ENCODE measurements around the gene ANGPTL7. TPM values are rescaled to one million over a fixed set of nuclear protein-coding genes. Genes with fewer than 3 reads are reported as not detected.

The ANGPTL7 gene, protein sequence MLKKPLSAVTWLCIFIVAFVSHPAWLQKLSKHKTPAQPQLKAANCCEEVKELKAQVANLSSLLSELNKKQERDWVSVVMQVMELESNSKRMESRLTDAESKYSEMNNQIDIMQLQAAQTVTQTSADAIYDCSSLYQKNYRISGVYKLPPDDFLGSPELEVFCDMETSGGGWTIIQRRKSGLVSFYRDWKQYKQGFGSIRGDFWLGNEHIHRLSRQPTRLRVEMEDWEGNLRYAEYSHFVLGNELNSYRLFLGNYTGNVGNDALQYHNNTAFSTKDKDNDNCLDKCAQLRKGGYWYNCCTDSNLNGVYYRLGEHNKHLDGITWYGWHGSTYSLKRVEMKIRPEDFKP
- total RNA-seq: not detected

DNA sequence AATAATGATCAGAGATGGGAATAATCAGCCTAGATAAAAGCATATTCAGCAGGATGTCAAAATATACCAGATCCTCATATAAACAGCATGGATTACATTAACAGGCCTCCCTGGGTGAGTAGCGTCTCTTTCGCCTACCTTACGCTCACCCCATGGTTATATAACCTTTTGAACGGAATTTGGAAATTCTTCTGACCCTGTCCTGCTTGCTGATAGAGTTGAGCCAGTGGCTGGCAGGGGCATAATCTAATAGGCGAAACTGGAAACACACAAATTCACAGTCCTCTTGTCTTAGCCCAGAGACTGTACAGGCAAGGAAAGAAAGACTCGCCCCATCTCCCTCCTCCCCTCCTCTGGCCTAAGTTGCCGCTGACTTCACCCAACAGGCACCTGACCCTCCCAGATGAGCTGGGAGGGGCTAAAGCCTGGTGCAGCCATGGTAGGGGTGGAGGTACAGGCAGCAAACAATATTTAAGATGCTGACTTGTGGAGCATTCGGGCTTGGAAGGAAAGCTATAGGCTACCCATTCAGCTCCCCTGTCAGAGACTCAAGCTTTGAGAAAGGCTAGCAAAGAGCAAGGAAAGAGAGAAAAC lies at the start of gene ANGPTL7:
Gene ANGPTL7 (plus strand): TSS at position 498 of the 594 bp plus-strand sequence. CDS start 225 bp downstream, outside the sequence.
- no peaks in the 10 kb centered on the region for H3K27me3 Mint-ChIP-seq (ENCODE audit: low read depth)
- H3K9me3 Mint-ChIP-seq: no peaks in the 10 kb centered on the region
- DNase-seq: no peak
- H3K36me3 Mint-ChIP-seq (ENCODE audit: insufficient read depth in 2 of 2): peaks cover 0 to 4% of the 10 kb centered on the region in 2 donors
- ATAC-seq (replicated peaks in 1 of 2): no peak
- H3K4me1 Mint-ChIP-seq (ENCODE audit: low read depth): no peaks in the 10 kb centered on the region
- H3K27ac Mint-ChIP-seq: peak within 1 kb of the TSS; percentile 65
- H3K4me3 Mint-ChIP-seq: no peak within 1 kb of the TSS

DNA sequence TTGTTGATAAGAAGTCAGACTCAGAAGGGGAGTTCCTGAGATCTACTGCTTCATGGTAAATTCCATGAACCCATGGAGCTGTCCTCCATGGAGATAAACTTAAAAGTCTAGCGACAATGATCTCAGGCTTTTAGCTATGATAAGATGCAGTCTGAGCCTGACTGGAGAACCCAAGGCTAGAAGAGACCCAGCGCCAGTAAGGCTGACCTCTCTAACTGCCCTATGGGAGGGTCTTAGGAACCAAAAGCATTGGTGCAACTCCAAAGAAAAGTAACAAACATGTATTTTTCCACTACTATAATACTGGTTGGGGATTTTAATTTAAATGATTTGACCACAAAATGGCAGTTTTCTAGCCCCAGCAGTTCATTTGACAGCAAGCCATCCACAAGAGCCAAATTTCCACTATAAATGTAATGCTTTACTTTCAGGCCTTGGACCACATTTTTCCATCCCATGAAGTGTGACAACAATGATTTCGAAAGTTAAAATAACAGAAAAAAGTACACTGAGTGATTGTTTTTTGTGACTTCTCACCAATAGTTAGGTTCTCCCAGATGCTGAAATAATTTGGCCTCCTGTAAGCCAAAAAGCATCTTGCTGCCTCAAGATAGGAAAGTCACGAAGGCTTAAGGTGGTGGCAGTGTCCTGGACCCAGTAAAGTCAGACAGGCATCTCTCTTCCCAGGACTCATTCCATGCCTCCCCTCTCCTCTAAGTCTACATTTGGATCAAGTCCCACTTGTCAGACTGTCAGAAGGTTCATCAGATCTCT lies 46.4 kb upstream of the ANGPTL7 start:
- no peak overlapping the region for H3K4me3 Mint-ChIP-seq
- no peaks in the 10 kb centered on the region for H3K9me3 Mint-ChIP-seq
- no peak for ATAC-seq (replicated peaks in 1 of 2)
- H3K4me1 Mint-ChIP-seq (ENCODE audit: low read depth): peaks cover 6% of the 10 kb centered on the region
- no peaks in the 10 kb centered on the region for H3K27me3 Mint-ChIP-seq (ENCODE audit: low read depth)
- H3K36me3 Mint-ChIP-seq (ENCODE audit: insufficient read depth in 2 of 2): peaks cover 5% of the 10 kb centered on the region in 2 donors
- no peak overlapping the region for H3K27ac Mint-ChIP-seq
- DNase-seq: no peak

DNA sequence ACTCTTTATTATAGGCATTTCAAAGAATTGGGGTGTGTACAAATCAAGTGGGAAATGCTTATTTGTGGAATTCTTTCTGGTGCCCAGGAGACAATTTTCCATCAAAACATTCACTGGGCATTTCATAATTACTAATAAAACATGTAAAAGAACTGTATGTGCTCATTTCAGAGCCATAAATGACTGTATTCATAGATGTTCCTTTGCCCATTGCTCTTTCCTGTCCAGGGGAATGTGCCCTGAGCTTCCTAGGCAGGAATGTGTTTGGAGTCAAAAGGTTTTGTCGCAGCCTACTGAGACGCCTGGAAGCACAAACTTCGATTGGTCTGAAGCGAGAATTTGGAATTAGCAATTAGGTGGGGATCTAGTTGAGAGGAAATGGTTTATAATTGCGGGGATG lies 45.8 kb upstream of the ANGPTL7 start:
- peaks cover 4 to 5% of the 10 kb centered on the region in 2 donors for H3K36me3 Mint-ChIP-seq (ENCODE audit: insufficient read depth in 2 of 2)
- no peaks in the 10 kb centered on the region for H3K9me3 Mint-ChIP-seq
- H3K4me3 Mint-ChIP-seq: no peak overlapping the region
- H3K27ac Mint-ChIP-seq: peak overlapping the region; percentile 88
- ATAC-seq (replicated peaks in 1 of 2) (no peak), DNase-seq (no peak)
- no peaks in the 10 kb centered on the region for H3K27me3 Mint-ChIP-seq (ENCODE audit: low read depth)
- peaks cover 6% of the 10 kb centered on the region for H3K4me1 Mint-ChIP-seq (ENCODE audit: low read depth)

DNA sequence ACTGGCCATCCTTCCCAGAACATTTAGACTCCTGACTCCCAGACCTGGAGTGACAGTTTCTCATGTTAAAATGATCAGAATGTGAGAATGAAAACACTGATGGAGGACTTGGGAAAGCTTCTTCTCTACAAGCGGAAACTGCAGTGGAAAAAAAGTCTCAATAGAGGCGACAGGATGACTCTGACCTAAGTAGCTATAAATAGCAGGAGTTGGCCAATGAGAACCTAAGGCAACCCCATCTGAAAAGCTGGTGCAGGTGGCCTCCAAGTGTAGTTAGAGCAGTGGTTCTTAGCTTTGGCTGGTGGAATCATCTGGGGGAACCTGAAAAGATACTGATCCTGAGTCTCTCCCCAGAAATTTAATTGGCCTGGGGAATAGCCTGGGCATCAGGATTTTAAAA lies 45.2 kb upstream of the ANGPTL7 start:
- H3K4me3 Mint-ChIP-seq: no peak overlapping the region
- no peak for DNase-seq

DNA sequence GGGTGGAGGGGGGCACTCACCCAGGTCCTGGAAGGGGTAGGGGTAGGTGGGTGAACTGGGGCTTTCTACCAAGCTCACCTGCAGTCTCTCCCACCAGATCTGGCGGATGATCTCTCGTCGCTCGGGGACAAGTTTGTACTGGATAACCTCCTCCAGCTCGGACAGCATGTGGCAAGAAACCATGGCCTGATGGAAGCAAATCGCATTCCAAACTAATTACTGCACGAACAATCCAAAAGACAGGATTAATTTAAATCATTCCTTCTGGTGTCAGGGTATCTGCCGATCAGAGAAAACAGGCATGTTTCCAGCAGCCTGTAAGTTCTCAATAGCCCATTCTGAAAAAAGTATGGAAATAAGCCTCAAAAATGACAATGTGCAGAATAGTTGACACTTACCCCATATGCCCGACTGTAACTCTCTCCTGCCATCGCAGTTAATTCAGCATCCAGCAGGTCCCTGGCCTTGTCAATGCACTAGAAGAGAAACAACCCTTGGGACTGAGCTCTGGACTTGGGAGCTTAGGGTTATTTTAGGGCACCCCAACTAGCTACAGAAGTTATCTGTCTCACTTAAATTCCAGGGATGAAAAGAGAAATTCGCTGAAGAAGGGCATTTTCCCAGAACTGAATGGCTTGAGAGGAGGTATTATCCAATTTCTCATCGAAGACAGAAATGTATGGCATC lies 44.4 kb upstream of the ANGPTL7 start:
- Mint-ChIP-seq H3K4me3 (no peak overlapping the region), H3K9me3 (no peaks in the 10 kb centered on the region), H3K36me3 (ENCODE audit: insufficient read depth in 2 of 2) (peaks cover 4 to 5% of the 10 kb centered on the region in 2 donors), H3K27ac (no peak overlapping the region), H3K27me3 (ENCODE audit: low read depth) (no peaks in the 10 kb centered on the region), H3K4me1 (ENCODE audit: low read depth) (peaks cover 6% of the 10 kb centered on the region)
- DNase-seq (no peak), ATAC-seq (replicated peaks in 1 of 2) (no peak)

More for the DNA sequence above, 45.2 kb upstream of the ANGPTL7 start:
- Mint-ChIP-seq H3K27ac (peak overlapping the region; percentile 88), H3K27me3 (ENCODE audit: low read depth) (no peaks in the 10 kb centered on the region), H3K9me3 (no peaks in the 10 kb centered on the region), H3K36me3 (ENCODE audit: insufficient read depth in 2 of 2) (peaks cover 2 to 5% of the 10 kb centered on the region in 2 donors), H3K4me1 (ENCODE audit: low read depth) (peaks cover 6% of the 10 kb centered on the region)
- ATAC-seq (replicated peaks in 1 of 2): peak in 1 of 2 donors; percentile 33

DNA sequence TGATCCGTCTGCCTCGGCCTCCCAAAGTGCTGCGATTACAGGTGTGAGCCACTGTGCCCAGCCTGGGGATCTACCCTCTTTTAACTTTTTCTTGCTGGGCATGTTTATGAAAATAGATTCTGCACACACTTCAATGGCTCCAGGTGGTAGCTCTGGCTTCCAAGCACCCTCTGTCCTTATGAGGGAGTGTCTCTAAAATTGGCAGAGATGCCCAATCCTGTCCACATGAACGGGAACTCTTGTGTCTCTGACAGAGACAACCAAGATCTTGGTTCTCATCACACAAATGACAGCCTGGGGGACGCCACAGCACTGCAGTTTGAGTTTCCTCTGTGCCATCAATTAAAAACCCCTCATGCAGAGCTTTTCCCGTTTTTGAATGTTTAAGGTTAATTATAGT lies 43.4 kb upstream of the ANGPTL7 start:
- peaks cover 5 to 9% of the 10 kb centered on the region in 2 donors for H3K36me3 Mint-ChIP-seq (ENCODE audit: insufficient read depth in 2 of 2)
- H3K9me3 Mint-ChIP-seq: no peaks in the 10 kb centered on the region
- no peak overlapping the region for H3K4me3 Mint-ChIP-seq
- peaks cover 6% of the 10 kb centered on the region for H3K4me1 Mint-ChIP-seq (ENCODE audit: low read depth)
- no peak overlapping the region for H3K27ac Mint-ChIP-seq
- ATAC-seq (replicated peaks in 1 of 2) (no peak), DNase-seq (no peak)
- no peaks in the 10 kb centered on the region for H3K27me3 Mint-ChIP-seq (ENCODE audit: low read depth)

DNA sequence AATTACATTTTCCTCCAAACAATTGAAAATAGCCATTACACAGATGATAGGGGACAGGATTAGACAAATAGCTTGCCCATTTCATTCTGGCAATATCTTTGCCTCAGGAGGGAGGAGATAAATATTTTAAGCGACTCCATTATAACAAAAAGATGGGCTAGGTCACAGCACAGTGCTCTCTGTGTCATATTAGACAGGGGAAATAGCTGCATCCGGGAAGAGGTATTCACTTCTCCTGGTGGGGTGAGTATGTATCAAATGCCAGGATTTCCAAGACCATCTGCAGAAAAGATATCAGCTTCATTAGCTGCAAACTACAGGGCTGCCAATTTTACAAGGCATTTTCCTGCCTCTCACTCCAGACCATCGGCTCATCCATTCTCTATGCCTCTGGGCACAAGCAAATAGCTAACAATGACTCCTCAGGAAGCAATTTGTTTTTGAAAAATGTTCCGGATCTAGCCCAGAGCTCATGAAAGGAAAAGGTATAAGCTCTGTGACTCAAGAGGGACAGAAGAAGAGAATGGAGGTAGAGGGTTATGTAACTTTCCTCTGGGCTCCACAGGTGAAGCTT lies 41.9 kb upstream of the ANGPTL7 start:
- ATAC-seq (replicated peaks in 1 of 2): no peak
- Mint-ChIP-seq H3K27me3 (ENCODE audit: low read depth) (no peaks in the 10 kb centered on the region), H3K36me3 (ENCODE audit: insufficient read depth in 2 of 2) (peaks cover 5 to 9% of the 10 kb centered on the region in 2 donors), H3K9me3 (no peaks in the 10 kb centered on the region), H3K4me3 (no peak overlapping the region), H3K27ac (no peak overlapping the region), H3K4me1 (ENCODE audit: low read depth) (peaks cover 6% of the 10 kb centered on the region)
- DNase-seq: no peak

DNA sequence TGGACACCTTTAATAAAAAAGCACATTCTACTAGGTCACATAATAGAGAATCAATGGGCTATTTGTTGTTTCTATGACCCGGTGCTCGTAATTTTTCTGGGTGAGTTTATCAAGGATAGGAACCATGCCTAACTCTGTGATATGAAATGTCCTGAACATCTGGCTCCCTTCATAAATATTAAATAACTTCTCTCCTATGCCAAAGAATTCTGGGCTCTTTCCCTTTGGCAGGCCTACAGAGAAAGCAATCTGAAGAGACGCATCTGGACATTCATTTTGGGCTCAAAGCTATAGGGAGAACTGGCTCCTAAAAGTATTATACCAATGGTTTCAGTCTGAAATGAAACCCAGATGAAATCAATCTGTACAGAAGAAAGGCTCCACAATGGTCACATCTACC lies 38.8 kb upstream of the ANGPTL7 start:
- Mint-ChIP-seq H3K4me3 (no peak overlapping the region), H3K27me3 (ENCODE audit: low read depth) (no peaks in the 10 kb centered on the region), H3K36me3 (ENCODE audit: insufficient read depth in 2 of 2) (peaks cover 1 to 12% of the 10 kb centered on the region in 2 donors), H3K9me3 (no peaks in the 10 kb centered on the region), H3K4me1 (ENCODE audit: low read depth) (no peaks in the 10 kb centered on the region), H3K27ac (no peak overlapping the region)
- DNase-seq (no peak), ATAC-seq (replicated peaks in 1 of 2) (no peak)

DNA sequence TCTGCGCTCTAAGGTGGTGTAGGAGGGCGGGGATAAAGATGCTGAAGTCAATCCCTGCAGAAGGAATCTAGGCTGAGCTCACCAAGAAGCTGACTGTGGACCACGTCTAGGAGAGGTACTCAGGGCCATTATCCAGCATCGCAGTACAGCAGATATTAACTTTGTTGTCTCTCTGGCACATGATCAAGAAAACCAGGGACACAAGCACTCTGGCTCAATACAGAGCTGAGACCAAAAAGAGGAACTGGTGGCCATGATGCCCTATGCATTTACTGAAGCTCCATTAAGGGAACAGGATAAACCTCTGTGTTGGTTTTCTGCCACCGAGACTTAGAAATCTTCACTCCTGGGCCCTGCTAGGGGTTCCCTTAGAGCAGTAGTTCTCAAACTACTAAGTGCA lies 38.0 kb upstream of the ANGPTL7 start:
- Mint-ChIP-seq H3K36me3 (ENCODE audit: insufficient read depth in 2 of 2) (peaks cover 1 to 12% of the 10 kb centered on the region in 2 donors), H3K4me1 (ENCODE audit: low read depth) (no peaks in the 10 kb centered on the region), H3K27me3 (ENCODE audit: low read depth) (no peaks in the 10 kb centered on the region), H3K9me3 (no peaks in the 10 kb centered on the region), H3K27ac (no peak overlapping the region), H3K4me3 (no peak overlapping the region)
- DNase-seq (no peak), ATAC-seq (replicated peaks in 1 of 2) (no peak)

DNA sequence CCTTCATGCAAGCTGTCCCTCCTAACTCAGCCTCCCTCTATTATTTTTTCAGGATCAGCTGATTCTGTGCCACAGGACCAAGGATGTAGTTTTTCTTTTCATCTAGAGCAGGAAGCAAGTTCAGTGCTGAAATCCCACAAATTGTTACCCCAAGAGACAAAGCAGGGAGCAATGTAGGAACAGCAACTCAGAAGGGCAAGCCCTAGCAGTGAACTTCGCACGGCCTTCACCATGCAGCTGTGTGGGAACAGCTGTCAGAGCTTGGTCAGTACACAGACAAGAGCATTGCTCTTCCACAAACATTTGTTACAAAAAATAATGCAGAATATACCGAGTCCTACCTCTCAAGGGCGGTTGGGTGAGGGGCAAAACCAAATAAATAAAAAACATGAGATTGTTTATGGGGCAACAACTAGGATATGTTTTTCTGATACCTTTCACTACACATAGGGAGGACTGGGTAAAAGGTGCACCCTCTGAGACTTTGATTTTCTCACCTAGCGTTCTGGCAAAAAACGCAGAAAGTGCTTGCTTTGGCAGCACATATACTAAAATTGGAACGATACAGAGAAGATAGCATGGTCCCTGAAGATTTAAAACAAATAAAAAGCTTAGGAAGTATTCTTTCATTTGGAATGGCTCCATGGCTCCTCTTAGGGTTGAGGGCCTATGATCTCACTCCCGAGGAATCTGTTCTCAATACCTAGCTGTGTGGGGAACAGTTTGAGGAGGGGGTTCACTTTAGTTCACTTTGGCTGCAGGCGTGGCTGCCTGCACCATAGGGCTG lies 37.1 kb upstream of the ANGPTL7 start:
- ATAC-seq (replicated peaks in 1 of 2): no peak
- no peaks in the 10 kb centered on the region for H3K9me3 Mint-ChIP-seq

DNA sequence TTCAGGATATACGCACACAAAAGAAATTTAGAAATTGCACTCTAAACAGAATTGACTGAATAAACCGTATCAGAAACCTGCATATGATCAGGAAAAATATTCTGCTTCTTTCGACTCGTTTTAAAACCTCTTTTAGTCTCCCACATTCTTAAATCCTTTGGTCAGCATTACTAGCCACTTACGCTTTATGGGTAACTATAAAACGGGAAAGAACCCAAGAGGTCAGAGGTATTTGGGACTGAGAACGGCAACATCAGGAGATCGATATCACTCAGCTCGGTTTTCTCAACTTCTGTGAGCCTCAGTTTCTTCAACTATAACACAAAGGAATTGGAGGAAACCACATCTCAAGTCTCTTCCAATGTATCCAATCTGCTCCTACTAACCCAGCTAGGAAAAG lies 36.4 kb upstream of the ANGPTL7 start:
- Mint-ChIP-seq H3K27me3 (ENCODE audit: low read depth) (no peaks in the 10 kb centered on the region), H3K4me1 (ENCODE audit: low read depth) (peaks cover 16% of the 10 kb centered on the region), H3K9me3 (no peaks in the 10 kb centered on the region), H3K27ac (no peak overlapping the region), H3K4me3 (no peak overlapping the region), H3K36me3 (ENCODE audit: insufficient read depth in 2 of 2) (peaks cover 3 to 17% of the 10 kb centered on the region in 2 donors)
- ATAC-seq (replicated peaks in 1 of 2): no peak
- DNase-seq: no peak

More for the DNA sequence above, 37.1 kb upstream of the ANGPTL7 start:
- Mint-ChIP-seq H3K36me3 (ENCODE audit: insufficient read depth in 2 of 2) (peaks cover 3 to 17% of the 10 kb centered on the region in 2 donors), H3K4me1 (ENCODE audit: low read depth) (peaks cover 9% of the 10 kb centered on the region), H3K27ac (no peak overlapping the region), H3K4me3 (no peak overlapping the region), H3K27me3 (ENCODE audit: low read depth) (no peaks in the 10 kb centered on the region)
- DNase-seq: no peak

DNA sequence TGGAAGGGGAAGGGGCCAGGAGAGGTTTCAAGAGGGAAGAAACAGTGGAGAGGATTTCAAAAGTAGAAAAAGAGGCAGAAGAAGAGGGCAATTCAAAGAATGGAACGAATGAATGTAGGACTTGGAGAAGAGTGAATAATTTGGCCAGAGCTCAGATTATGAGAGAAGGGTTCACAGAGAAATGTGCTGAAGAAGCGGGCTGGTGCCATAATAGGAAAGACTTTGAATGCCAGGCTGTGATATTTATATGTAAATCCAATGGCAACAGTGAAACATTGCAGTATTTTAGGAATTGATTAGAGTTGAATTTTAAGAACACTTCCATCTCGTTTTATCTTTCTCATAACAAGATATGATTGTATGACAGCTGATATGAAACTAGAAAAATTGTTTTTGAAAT lies 36.0 kb upstream of the ANGPTL7 start:
- Mint-ChIP-seq H3K36me3 (ENCODE audit: insufficient read depth in 2 of 2) (peaks cover 3 to 17% of the 10 kb centered on the region in 2 donors), H3K27ac (no peak overlapping the region), H3K4me3 (no peak overlapping the region), H3K27me3 (ENCODE audit: low read depth) (no peaks in the 10 kb centered on the region), H3K9me3 (no peaks in the 10 kb centered on the region), H3K4me1 (ENCODE audit: low read depth) (peaks cover 21% of the 10 kb centered on the region)
- DNase-seq: no peak
- ATAC-seq (replicated peaks in 1 of 2): no peak

Measured in activated T-cell treated with anti-CD3 and anti-CD28 coated beads, Interleukin-2, amount 50 U/mL, for 72 hours (primary cell).